ENCODE results near the gene IRX3.

IRX3 gene

DNA sequence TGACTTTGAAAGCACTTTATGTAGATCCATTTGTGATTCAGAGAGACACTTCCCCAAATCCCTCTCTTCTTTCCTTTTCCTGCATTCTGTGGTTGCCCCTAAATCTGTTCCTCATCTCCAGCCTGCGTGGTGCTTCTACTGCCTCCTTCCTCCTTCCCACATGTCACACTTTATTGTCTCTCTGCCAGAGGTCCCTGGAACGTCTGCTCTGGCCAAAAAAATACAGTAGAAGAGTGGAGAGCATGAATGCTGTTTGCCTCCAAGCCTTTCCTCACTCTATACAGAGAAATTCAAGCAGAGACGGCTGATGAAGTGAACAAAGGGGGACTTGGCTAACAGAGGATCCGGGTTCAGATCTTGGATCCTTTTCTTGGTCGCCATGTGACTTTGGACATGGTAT is 22.8 kb upstream of the IRX3 start:
- no peak for DNase-seq (ENCODE audit: low spot score)
- TF ChIP-seq, protein P1, sequence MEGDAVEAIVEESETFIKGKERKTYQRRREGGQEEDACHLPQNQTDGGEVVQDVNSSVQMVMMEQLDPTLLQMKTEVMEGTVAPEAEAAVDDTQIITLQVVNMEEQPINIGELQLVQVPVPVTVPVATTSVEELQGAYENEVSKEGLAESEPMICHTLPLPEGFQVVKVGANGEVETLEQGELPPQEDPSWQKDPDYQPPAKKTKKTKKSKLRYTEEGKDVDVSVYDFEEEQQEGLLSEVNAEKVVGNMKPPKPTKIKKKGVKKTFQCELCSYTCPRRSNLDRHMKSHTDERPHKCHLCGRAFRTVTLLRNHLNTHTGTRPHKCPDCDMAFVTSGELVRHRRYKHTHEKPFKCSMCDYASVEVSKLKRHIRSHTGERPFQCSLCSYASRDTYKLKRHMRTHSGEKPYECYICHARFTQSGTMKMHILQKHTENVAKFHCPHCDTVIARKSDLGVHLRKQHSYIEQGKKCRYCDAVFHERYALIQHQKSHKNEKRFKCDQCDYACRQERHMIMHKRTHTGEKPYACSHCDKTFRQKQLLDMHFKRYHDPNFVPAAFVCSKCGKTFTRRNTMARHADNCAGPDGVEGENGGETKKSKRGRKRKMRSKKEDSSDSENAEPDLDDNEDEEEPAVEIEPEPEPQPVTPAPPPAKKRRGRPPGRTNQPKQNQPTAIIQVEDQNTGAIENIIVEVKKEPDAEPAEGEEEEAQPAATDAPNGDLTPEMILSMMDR (IDR thresholded peaks at IDR 0.05; ENCODE audit: extremely low read depth, missing control alignments): no peak

DNA sequence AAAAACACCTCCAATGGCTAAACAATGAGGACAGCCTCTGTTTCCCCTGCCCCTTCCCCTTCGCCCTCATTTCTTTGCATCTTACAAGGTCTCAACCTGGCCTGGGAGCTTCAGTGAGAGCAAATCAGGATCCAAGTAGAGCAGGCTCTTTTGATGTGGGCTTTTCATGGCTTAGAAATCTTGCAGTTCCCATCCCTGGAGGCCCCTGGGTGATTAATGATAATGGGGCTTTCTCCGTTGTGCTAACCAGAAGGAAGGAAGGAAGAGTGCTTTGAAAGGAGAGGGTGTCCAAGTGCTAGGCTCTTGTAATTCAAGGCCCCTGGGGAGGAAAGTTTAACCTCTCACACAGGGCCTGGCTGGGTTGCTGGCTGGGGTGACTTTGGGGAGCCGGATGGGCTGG is 18.5 kb upstream of the IRX3 start:
- TF ChIP-seq, protein P1 (IDR thresholded peaks at IDR 0.05; ENCODE audit: extremely low read depth, missing control alignments): no peak
- no peak for DNase-seq (ENCODE audit: low spot score)

DNA sequence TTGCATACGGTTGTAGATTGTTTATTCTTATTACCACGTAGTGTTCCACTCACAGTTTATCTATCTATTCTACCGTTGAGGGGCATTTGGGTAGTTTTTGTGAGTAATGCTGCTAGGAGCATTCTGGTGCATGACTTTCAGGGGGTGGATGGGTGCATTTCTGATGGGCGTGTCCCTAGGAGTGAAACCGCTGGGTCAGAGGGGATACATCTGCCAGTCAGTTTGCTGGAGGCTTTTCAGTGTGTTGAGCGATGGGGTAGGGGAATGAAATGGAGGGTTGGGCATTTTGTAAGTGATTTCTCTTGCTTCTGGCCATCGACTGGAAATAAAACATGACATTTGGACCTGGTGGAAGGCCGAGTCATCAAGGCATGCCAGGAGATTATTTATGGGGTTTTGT is 17.0 kb upstream of the IRX3 start:
- DNase-seq (ENCODE audit: low spot score): no peak
- TF ChIP-seq, protein P1 (IDR thresholded peaks at IDR 0.05; ENCODE audit: extremely low read depth, missing control alignments): no peak

DNA sequence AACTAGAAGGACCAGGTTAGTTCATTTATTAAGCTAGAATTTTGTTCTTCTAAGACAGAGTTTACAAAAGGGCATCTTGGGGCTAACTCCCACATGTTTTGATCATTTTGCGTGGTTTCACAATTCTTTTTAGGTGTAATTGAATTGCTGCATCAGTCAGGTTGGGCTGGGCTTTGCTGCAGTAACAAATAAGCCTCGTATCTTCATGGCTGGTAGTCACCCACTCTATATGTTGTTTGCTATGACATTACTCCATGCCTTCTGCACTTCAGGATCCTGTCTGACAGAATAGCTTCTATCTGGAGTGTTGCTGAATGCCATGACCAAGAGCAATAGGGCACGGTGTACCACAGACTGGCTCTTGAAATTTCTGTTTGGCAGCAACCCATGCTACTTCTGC is 10.6 kb upstream of the IRX3 start:
- TF ChIP-seq, protein P1 (IDR thresholded peaks at IDR 0.05; ENCODE audit: extremely low read depth, missing control alignments): no peak
- no peak for DNase-seq (ENCODE audit: low spot score)

DNA sequence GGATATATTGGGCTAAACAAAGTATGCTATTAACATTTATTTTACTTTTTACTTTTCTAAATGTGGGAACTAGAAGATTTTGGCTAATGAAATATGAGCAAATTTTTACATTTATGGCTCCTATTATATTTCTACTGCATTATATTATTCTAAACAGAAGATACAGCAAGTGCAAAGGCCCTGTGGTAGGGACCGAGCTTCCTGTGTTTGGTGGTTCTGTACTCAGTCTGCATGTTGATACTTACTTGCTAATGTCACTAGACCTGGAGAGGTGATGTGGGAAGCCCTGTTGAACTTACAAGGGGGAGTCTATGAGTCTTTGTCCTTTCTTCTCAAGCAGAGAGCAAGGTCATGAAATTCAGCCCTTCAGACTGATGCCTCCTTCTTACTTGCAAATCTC is 10.0 kb upstream of the IRX3 start:
- no peak for DNase-seq (ENCODE audit: low spot score)
- TF ChIP-seq, protein P1 (IDR thresholded peaks at IDR 0.05; ENCODE audit: extremely low read depth, missing control alignments): no peak

DNA sequence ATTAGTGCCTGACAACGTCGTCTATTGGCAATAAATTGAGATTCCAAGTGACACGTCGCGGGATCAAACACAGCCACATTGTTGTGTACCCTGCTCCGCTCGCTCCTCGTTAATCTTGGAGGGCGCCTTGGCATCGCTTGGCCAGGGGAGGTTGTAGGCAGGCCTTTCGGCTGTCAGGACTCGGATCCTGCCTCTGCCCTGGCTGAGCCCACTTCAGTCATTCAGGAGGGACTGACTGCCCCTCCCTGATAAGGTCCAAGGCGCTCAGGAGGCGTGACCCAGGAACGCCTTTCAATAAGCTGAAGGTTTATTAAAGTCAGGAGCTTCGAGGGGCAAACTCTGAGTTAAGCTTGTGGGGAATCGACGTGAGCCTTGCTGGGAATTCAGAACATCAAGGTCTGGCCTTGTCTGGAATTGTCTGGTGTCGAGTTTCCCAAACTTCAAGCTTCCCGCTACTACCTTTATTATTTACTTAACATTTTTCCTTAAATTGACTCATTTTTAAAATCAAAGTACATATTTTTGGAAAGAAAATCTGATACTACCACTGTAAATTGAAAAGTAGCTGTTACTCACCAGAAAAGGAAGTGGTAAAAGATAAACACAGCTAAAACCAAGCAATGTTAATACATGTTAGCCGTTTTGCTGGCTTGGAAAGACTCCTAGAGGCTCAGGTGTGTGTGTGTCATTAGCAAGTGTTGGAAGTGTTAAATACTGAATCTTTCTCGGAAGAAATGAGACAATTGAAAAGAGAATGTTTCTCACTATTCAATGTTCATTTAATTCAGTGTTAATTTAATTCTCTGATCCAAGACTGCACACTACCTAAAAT is 5.3 kb upstream of the IRX3 start:
- DNase-seq (ENCODE audit: low spot score): no peak
- TF ChIP-seq, protein P1 (IDR thresholded peaks at IDR 0.05; ENCODE audit: extremely low read depth, missing control alignments): no peak

DNA sequence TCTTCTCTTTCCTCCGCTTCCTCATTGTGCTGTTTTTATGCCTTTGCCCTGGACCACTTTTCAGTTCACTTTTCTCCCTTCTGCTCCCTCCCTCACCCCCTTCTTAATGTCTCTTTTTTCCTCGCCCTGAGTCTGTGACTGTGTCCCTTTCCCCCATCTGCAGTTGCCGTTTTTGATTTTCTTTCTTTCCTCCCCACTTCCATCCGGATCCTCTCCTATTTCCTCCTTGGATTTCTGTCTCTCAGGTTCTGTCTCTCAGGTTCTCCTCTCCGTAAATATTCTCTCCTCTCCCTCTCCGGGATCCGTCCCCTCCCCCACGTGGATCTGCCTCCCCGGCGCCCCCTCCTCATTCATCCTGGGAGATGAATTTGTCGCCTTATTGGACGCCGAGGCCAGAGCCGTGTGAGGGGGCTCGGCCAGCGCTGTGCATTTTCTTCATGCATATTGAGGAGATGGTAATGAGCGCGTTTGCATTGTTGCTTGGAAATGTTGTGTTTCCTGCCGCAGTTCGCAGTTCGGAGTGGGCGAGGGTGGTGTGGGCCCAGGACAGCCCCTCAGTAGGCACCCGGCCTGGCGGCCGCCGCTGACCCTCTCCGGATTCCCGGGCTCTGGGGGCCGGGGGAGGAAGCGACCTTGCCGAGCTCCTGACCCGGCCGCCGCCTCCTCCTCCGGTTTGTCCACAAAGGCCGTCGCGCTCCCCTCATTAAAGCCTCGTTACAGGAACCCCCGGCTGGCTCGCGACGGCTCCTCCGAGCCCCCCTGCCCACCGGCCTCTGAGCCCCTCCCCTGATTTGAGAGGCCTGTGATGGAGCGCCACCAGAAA is 4.5 kb upstream of the IRX3 start:
- TF ChIP-seq, protein P1 (IDR thresholded peaks at IDR 0.05; ENCODE audit: extremely low read depth, missing control alignments): no peak
- DNase-seq (ENCODE audit: low spot score): no peak

All from GM20000 (cell line).